Measurements from ENCODE around the gene TFCP2. TPM values are rescaled to one million over a fixed set of nuclear protein-coding genes. Genes with fewer than 3 reads are reported as not detected.

TFCP2 gene
- total RNA-seq, 4 donors from 2014 or later, result 6.1 to 30.7 (median 19.8) TPM

GRCh38 chr12:51189790-51190355, 16.9 kb upstream of the TFCP2 start:
- no peaks in the 10 kb centered on the region for H3K27me3 ChIP-seq
- intact Hi-C loops (cut with DNase I; ENCODE audit: low total_unique reads), result no loop called here
- no peaks in the 10 kb centered on the region for H3K4me1 ChIP-seq
- DNase-seq, result no peak
- H3K27ac ChIP-seq, result no peak overlapping the region
- no peaks in the 10 kb centered on the region for H3K9me3 ChIP-seq
- TF ChIP-seq CTCF (IDR thresholded peaks at IDR 0.05), result no peak
- TF ChIP-seq POLR2A (IDR thresholded peaks at IDR 0.05), result no peak
- H3K4me3 ChIP-seq, result no peak overlapping the region
- H3K36me3 ChIP-seq, result no peaks in the 10 kb centered on the region

- H3K4me1 ChIP-seq, result no peaks in the 10 kb centered on the region
- intact Hi-C loops (cut with DNase I; ENCODE audit: low total_unique reads), result no loop called here
- H3K27me3 ChIP-seq, result no peaks in the 10 kb centered on the region
- H3K27ac ChIP-seq, result no peak overlapping the region
- no peaks in the 10 kb centered on the region for H3K36me3 ChIP-seq
- TF ChIP-seq CTCF (IDR thresholded peaks at IDR 0.05), result no peak
- TF ChIP-seq POLR2A (IDR thresholded peaks at IDR 0.05), result no peak
- no peaks in the 10 kb centered on the region for H3K9me3 ChIP-seq
- DNase-seq, result no peak
- H3K4me3 ChIP-seq, result no peak overlapping the region
Measured at GRCh38 chr12:51188359-51189051, 15.6 kb upstream of the TFCP2 start.

- Histone ChIP-seq H3K9me3 (no peaks in the 10 kb centered on the region), H3K27me3 (no peaks in the 10 kb centered on the region), H3K4me1 (no peaks in the 10 kb centered on the region), H3K27ac (no peak overlapping the region), H3K36me3 (no peaks in the 10 kb centered on the region), H3K4me3 (no peak overlapping the region)
- intact Hi-C loops (cut with DNase I; ENCODE audit: low total_unique reads), result no loop called here
- TF ChIP-seq POLR2A (IDR thresholded peaks at IDR 0.05), result no peak
- no peak for DNase-seq
Measured at GRCh38 chr12:51187370-51187987, 14.5 kb upstream of the TFCP2 start.

- no peak for TF ChIP-seq POLR2A (IDR thresholded peaks at IDR 0.05)
- no peak for TF ChIP-seq CTCF (IDR thresholded peaks at IDR 0.05)
- intact Hi-C loops (cut with DNase I; ENCODE audit: low total_unique reads), result no loop called here
- Histone ChIP-seq H3K27me3 (no peaks in the 10 kb centered on the region), H3K9me3 (no peaks in the 10 kb centered on the region), H3K27ac (no peak overlapping the region), H3K4me1 (no peaks in the 10 kb centered on the region), H3K4me3 (no peak overlapping the region), H3K36me3 (no peaks in the 10 kb centered on the region)
- DNase-seq, result no peak
Measured at GRCh38 chr12:51186465-51187085, 13.6 kb upstream of the TFCP2 start.

- H3K36me3 ChIP-seq, result no peaks in the 10 kb centered on the region
Measured at GRCh38 chr12:51185171-51185717, 12.3 kb upstream of the TFCP2 start.

More at GRCh38 chr12:51185171-51185717, 12.3 kb upstream of the TFCP2 start:
- Histone ChIP-seq H3K4me1 (no peaks in the 10 kb centered on the region), H3K27me3 (no peaks in the 10 kb centered on the region), H3K27ac (no peak overlapping the region), H3K9me3 (no peaks in the 10 kb centered on the region), H3K4me3 (no peak overlapping the region)
- DNase-seq, result no peak
- intact Hi-C loops (cut with DNase I; ENCODE audit: low total_unique reads), result no loop called here
- TF ChIP-seq CTCF (IDR thresholded peaks at IDR 0.05), result no peak
- no peak for TF ChIP-seq POLR2A (IDR thresholded peaks at IDR 0.05)
